Neural cell (in vitro differentiated cells): ENCODE results near the gene SLC2A6.

ENCODE experiments used
- RAD21 ChIP-seq: fragments of 450-650 bp; conservative IDR thresholded peaks from 2 replicates; pipeline ENCODE4 v1.6.1; 2014; ENCODE audit warnings: antibody characterized with exemption, mild to moderate bottlenecking, moderate library complexity
- TF ChIP-seq, protein P1 (sequence below): fragments of 450-650 bp; IDR thresholded peaks from 2 replicates; pipeline ENCODE4 v1.5.1; 2014; ENCODE audit warnings: antibody characterized with exemption, mild to moderate bottlenecking, moderate library complexity; ENCODE audit not compliant: poor library complexity, severe bottlenecking
- TF ChIP-seq, protein P2 (sequence below): IDR thresholded peaks from 2 replicates; pipeline ENCODE4 v1.6.1; 2012; ENCODE audit warnings: borderline replicate concordance

DNA sequence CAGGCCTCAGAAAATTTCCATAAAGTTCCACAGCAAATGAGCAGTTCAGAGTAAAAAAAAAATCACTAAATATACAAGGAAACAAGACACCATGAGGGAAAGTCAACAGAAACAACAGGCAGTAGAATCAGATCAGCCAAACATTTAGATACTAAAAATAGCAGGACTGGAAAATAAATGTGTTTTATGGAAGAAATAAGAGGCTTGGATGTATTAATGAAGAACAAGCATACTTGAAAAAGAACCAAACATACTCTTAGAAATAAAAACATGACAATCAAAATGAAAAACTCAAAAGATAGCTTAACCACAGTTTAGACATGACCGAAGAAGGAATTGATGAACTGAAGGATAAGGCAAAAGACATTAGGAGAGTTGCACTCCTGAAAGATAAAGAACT is 23.2 kb upstream of the SLC2A6 start:
- TF ChIP-seq, protein P1, sequence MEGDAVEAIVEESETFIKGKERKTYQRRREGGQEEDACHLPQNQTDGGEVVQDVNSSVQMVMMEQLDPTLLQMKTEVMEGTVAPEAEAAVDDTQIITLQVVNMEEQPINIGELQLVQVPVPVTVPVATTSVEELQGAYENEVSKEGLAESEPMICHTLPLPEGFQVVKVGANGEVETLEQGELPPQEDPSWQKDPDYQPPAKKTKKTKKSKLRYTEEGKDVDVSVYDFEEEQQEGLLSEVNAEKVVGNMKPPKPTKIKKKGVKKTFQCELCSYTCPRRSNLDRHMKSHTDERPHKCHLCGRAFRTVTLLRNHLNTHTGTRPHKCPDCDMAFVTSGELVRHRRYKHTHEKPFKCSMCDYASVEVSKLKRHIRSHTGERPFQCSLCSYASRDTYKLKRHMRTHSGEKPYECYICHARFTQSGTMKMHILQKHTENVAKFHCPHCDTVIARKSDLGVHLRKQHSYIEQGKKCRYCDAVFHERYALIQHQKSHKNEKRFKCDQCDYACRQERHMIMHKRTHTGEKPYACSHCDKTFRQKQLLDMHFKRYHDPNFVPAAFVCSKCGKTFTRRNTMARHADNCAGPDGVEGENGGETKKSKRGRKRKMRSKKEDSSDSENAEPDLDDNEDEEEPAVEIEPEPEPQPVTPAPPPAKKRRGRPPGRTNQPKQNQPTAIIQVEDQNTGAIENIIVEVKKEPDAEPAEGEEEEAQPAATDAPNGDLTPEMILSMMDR, result no peak
- TF ChIP-seq RAD21, result no peak
- TF ChIP-seq, protein P2, sequence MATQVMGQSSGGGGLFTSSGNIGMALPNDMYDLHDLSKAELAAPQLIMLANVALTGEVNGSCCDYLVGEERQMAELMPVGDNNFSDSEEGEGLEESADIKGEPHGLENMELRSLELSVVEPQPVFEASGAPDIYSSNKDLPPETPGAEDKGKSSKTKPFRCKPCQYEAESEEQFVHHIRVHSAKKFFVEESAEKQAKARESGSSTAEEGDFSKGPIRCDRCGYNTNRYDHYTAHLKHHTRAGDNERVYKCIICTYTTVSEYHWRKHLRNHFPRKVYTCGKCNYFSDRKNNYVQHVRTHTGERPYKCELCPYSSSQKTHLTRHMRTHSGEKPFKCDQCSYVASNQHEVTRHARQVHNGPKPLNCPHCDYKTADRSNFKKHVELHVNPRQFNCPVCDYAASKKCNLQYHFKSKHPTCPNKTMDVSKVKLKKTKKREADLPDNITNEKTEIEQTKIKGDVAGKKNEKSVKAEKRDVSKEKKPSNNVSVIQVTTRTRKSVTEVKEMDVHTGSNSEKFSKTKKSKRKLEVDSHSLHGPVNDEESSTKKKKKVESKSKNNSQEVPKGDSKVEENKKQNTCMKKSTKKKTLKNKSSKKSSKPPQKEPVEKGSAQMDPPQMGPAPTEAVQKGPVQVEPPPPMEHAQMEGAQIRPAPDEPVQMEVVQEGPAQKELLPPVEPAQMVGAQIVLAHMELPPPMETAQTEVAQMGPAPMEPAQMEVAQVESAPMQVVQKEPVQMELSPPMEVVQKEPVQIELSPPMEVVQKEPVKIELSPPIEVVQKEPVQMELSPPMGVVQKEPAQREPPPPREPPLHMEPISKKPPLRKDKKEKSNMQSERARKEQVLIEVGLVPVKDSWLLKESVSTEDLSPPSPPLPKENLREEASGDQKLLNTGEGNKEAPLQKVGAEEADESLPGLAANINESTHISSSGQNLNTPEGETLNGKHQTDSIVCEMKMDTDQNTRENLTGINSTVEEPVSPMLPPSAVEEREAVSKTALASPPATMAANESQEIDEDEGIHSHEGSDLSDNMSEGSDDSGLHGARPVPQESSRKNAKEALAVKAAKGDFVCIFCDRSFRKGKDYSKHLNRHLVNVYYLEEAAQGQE, result no peak
